ENCODE results near the gene ITGAL. TPM values are rescaled to one million over a fixed set of nuclear protein-coding genes. Genes with fewer than 3 reads are reported as not detected.
A peak's percentile ranks its signal among the peaks of the same experiment; 100 is the strongest.
"Not testable (repeated sequence)": the region's sequence is repeated elsewhere in the genome, so short reads cannot be mapped to it uniquely, and the experiment has no call there.

The ITGAL gene
- total and polyA plus RNA-seq, 8 donors: 2.9 to 60.2 (median 5.6) TPM

DNA sequence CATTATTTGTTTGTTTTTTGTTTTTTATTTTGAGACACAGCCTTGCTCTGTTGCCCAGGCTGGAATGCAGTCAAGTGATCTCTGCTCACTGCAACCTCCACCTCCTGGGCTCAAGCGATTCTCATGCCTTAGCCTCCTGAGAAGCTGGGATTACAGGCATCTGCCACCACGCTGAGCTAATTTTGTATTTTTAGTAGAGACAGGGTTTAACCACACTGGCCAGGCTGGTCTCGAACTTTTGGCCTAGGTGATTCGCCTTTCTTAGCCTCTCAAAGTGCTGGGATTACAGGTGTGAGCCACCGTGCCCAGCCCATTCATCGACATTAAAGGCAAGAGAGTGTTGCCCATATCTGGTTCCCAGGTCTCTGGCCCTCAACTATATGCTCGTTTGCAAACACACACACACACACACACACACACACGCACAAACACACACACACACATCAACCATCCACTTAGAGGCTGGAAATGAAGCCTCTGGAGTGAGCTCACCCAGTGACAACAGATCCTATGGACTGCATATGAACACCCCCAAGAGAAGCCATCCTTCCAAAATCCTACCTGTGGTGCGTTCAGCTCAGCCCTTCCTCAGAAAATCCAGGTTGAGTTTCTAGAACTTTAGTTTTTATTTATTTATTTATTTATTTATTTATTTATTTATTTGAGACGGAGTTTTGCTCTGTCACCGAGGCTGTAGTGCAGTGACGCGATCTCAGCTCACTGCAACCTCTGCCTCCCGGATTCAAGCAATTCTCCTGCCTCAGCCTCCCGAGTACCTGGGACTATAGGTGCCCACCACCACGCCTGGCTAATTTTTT is 14.6 kb upstream of the ITGAL start:
- TF ChIP-seq CTCF (IDR thresholded peaks at IDR 0.05): no peak
- intact Hi-C loops (cut with DNase I): no loop called here
- Histone ChIP-seq H3K9me3 (no peaks in the 10 kb centered on the region), H3K27ac (no peak overlapping the region), H3K4me1 (peaks cover 0 to 24% of the 10 kb centered on the region in 2 donors), H3K4me3 (no peak overlapping the region), H3K36me3 (no peaks in the 10 kb centered on the region), H3K27me3 (no peaks in the 10 kb centered on the region)
- ATAC-seq (no peak), DNase-seq (no peak)

- no peaks in the 10 kb centered on the region for H3K36me3 ChIP-seq
- peak in 2 of 4 donors; percentile 81 to 91 for DNase-seq
- no peaks in the 10 kb centered on the region for H3K27me3 ChIP-seq
- TF ChIP-seq CTCF (IDR thresholded peaks at IDR 0.05): no peak
- ATAC-seq: peak; percentile 85
- peak overlapping the region in 1 of 2 donors; percentile 68 for H3K27ac ChIP-seq
- H3K4me1 ChIP-seq: peaks cover 0 to 24% of the 10 kb centered on the region in 2 donors
- H3K4me3 ChIP-seq: no peak overlapping the region
- H3K9me3 ChIP-seq: no peaks in the 10 kb centered on the region
- intact Hi-C loops (cut with DNase I): no loop called here
These were observed 13.8 kb upstream of the ITGAL start for GRCh38 chr16:30458561-30459394.

GRCh38 chr16:30459456-30459855 is 13.1 kb upstream of the ITGAL start:
- H3K27ac ChIP-seq: peak overlapping the region in 1 of 2 donors; percentile 68
- intact Hi-C loops (cut with DNase I): no loop called here
- TF ChIP-seq CTCF (IDR thresholded peaks at IDR 0.05): no peak
- H3K36me3 ChIP-seq: no peaks in the 10 kb centered on the region
- H3K9me3 ChIP-seq: no peaks in the 10 kb centered on the region
- no peak for ATAC-seq
- no peaks in the 10 kb centered on the region for H3K27me3 ChIP-seq
- DNase-seq: no peak
- H3K4me3 ChIP-seq: no peak overlapping the region
- H3K4me1 ChIP-seq: peaks cover 0 to 24% of the 10 kb centered on the region in 2 donors

DNA sequence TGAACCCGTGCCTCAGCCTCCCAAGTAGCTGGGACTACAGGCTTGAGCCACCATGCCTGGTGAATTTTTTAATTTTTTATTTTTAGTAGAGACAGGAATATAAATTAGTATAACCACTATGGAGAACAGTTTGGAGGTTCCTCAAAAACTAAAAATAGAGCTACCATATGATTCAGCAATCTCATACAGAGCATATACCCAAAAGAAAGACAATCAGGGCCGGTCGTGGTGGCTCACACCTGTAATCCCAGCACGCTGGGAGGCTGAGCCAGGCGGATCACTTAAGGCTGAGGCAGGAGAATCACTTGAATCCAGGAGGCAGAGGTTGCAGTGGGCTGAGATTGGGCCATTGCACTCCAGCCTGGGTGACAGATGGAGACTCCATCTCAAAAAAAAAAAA is 11.1 kb upstream of the ITGAL start:
- intact Hi-C loops (cut with DNase I); H3K9me3 ChIP-seq; H3K27ac ChIP-seq; DNase-seq; H3K36me3 ChIP-seq; H3K4me3 ChIP-seq; ATAC-seq; H3K27me3 ChIP-seq: not testable (repeated sequence)
- peaks cover 0 to 24% of the 10 kb centered on the region in 2 donors for H3K4me1 ChIP-seq

GRCh38 chr16:30464078-30464477 is 8.5 kb upstream of the ITGAL start:
- DNase-seq: no peak
- Histone ChIP-seq H3K27me3 (no peaks in the 10 kb centered on the region), H3K36me3 (no peaks in the 10 kb centered on the region), H3K27ac (no peak overlapping the region), H3K4me3 (no peak overlapping the region), H3K9me3 (no peaks in the 10 kb centered on the region), H3K4me1 (peaks cover 0 to 21% of the 10 kb centered on the region in 2 donors)
- ATAC-seq: no peak
- intact Hi-C loops (cut with DNase I): no loop called here
- TF ChIP-seq CTCF (IDR thresholded peaks at IDR 0.05): no peak
